MM.1S (cell line): Measurements from ENCODE around the gene HOXC9.

Experiments used
- DNase-seq: peaks from one replicate; pipeline ENCODE4 v3.0.0-alpha.2; 2015
- H2AFZ ChIP-seq: fragments of 300-600 bp; sonication (generic); 2 replicates; pipeline ENCODE4 v1.6.0; 2016; ENCODE audit warnings: antibody characterized with exemption, low read length
- H3F3A ChIP-seq: fragments of 300-600 bp; sonication (generic); 2 replicates; pipeline ENCODE4 v1.6.1; 2016; ENCODE audit warnings: mild to moderate bottlenecking, antibody characterized with exemption, low read length, moderate library complexity, mixed read lengths; ENCODE audit not compliant: insufficient read depth
- H3K27ac ChIP-seq: fragments of 300-600 bp; sonication (generic); 2 replicates; pipeline ENCODE4 v1.5.1; 2016; ENCODE audit warnings: mild to moderate bottlenecking, low read length
- H3K27me3 ChIP-seq: fragments of 300-600 bp; sonication (generic); replicated peaks from 2 replicates; pipeline ENCODE4 v1.6.0; 2016; ENCODE audit warnings: low read length; ENCODE audit not compliant: insufficient read depth
- H3K36me3 ChIP-seq: fragments of 300-600 bp; sonication (generic); replicated peaks from 2 replicates; pipeline ENCODE4 v1.6.1; 2016; ENCODE audit warnings: mild to moderate bottlenecking, low read length, mixed read lengths; ENCODE audit not compliant: insufficient read depth
- H3K4me1 ChIP-seq: fragments of 300-600 bp; sonication (generic); 2 replicates; pipeline ENCODE4 v1.6.1; 2016; ENCODE audit warnings: low read length, mixed read lengths
- H3K4me2 ChIP-seq: fragments of 300-600 bp; sonication (generic); 2 replicates; pipeline ENCODE4 v1.6.0; 2016; ENCODE audit warnings: low read depth, low read length
- H3K4me3 ChIP-seq: fragments of 300-600 bp; sonication (generic); 2 replicates; pipeline ENCODE4 v1.5.1; 2016; ENCODE audit warnings: low read length, mixed read lengths
- H3K79me2 ChIP-seq: fragments of 300-600 bp; sonication (generic); 2 replicates; pipeline ENCODE4 v1.6.1; 2016; ENCODE audit warnings: mixed run types, low read length, mixed read lengths
- H3K9ac ChIP-seq: fragments of 300-600 bp; sonication (generic); 2 replicates; pipeline ENCODE4 v1.6.1; 2016; ENCODE audit warnings: low read length, mixed read lengths
- H3K9me2 ChIP-seq: fragments of 300-600 bp; sonication (generic); replicated peaks from 2 replicates; pipeline ENCODE4 v1.6.1; 2016; ENCODE audit warnings: mild to moderate bottlenecking, low read length, mixed read lengths; ENCODE audit not compliant: insufficient read depth
- H3K9me3 ChIP-seq: fragments of 300-600 bp; sonication (generic); replicated peaks from 2 replicates; pipeline ENCODE4 v1.6.1; 2016; ENCODE audit warnings: mild to moderate bottlenecking, low read length, mixed read lengths; ENCODE audit not compliant: insufficient read depth
- H4K20me1 ChIP-seq: fragments of 300-600 bp; sonication (generic); 2 replicates; pipeline ENCODE4 v1.6.1; 2016; ENCODE audit warnings: mild to moderate bottlenecking, low read length, moderate library complexity, mixed read lengths; ENCODE audit not compliant: insufficient read depth
- CTCF ChIP-seq: fragments of 300-600 bp; sonication (generic); IDR thresholded peaks from 2 replicates; pipeline ENCODE4 v1.5.1; 2016; ENCODE audit warnings: antibody characterized with exemption, low read length, mixed read lengths
- EZH2 ChIP-seq: fragments of 300-600 bp; sonication (generic); optimal IDR thresholded peaks from 2 replicates; pipeline ENCODE3; 2017; ENCODE audit warnings: low read depth, mild to moderate bottlenecking, antibody characterized with exemption, low read length, mixed read lengths
- EZH2phosphoT487 ChIP-seq: fragments of 300-600 bp; sonication (generic); IDR thresholded peaks from 2 replicates; pipeline ENCODE4 v1.6.1; 2018; ENCODE audit warnings: antibody characterized with exemption, low read length

The HOXC9 gene

GRCh38 chr12:54024127-54024526, 24.2 kb downstream of the HOXC9 start:
- no peak overlapping the region for H3K4me3 ChIP-seq
- no peak for DNase-seq
- peaks cover 98% of the 10 kb centered on the region for H3K27me3 ChIP-seq

GRCh38 chr12:54024581-54025305, 24.8 kb downstream of the HOXC9 start:
- Histone ChIP-seq H3K4me1 (no peaks in the 10 kb centered on the region), H3K9me3 (no peaks in the 10 kb centered on the region), H3K79me2 (no peaks in the 10 kb centered on the region), H3K4me2 (no peak overlapping the region), H3K9ac (no peak overlapping the region), H3K4me3 (no peak overlapping the region), H3K27ac (no peak overlapping the region), H3F3A (no peaks in the 10 kb centered on the region), H3K9me2 (no peaks in the 10 kb centered on the region), H2AFZ (no peak overlapping the region), H3K27me3 (peaks cover 98% of the 10 kb centered on the region), H3K36me3 (no peaks in the 10 kb centered on the region), H4K20me1 (no peaks in the 10 kb centered on the region)
- TF ChIP-seq CTCF (no peak), EZH2 (no peak), EZH2phosphoT487 (no peak)
- no peak for DNase-seq

More at GRCh38 chr12:54024127-54024526, 24.2 kb downstream of the HOXC9 start:
- Histone ChIP-seq H3K4me1 (no peaks in the 10 kb centered on the region), H3K36me3 (no peaks in the 10 kb centered on the region), H3K27ac (no peak overlapping the region), H4K20me1 (no peaks in the 10 kb centered on the region), H2AFZ (no peak overlapping the region), H3K4me2 (no peak overlapping the region), H3K9ac (no peak overlapping the region), H3K9me3 (no peaks in the 10 kb centered on the region), H3K9me2 (no peaks in the 10 kb centered on the region), H3K79me2 (no peaks in the 10 kb centered on the region), H3F3A (no peaks in the 10 kb centered on the region)
- no peak for TF ChIP-seq CTCF
- TF ChIP-seq EZH2phosphoT487 = no peak
- TF ChIP-seq EZH2 = no peak

- no peaks in the 10 kb centered on the region for H3K9me3 ChIP-seq
- no peaks in the 10 kb centered on the region for H3K36me3 ChIP-seq
- H3K4me1 ChIP-seq = no peaks in the 10 kb centered on the region
- no peak overlapping the region for H3K4me2 ChIP-seq
- no peak overlapping the region for H3K9ac ChIP-seq
- no peak for DNase-seq
- TF ChIP-seq EZH2 (no peak), CTCF (no peak), EZH2phosphoT487 (no peak)
- no peaks in the 10 kb centered on the region for H3K9me2 ChIP-seq
- H4K20me1 ChIP-seq = no peaks in the 10 kb centered on the region
- H3K27me3 ChIP-seq = peaks cover 99% of the 10 kb centered on the region
- no peaks in the 10 kb centered on the region for H3K79me2 ChIP-seq
- H3K27ac ChIP-seq = no peak overlapping the region
- H2AFZ ChIP-seq = no peak overlapping the region
- no peak overlapping the region for H3K4me3 ChIP-seq
- no peaks in the 10 kb centered on the region for H3F3A ChIP-seq
Measured at GRCh38 chr12:54025499-54026405, 25.8 kb downstream of the HOXC9 start.
